HuH-7 (cell line): ENCODE results near the gene SMIM22.

Experiments used
- DNase-seq: peaks from one replicate; pipeline ENCODE4 v3.0.0; 2011; ENCODE audit warnings: low spot score

The SMIM22 gene

DNA sequence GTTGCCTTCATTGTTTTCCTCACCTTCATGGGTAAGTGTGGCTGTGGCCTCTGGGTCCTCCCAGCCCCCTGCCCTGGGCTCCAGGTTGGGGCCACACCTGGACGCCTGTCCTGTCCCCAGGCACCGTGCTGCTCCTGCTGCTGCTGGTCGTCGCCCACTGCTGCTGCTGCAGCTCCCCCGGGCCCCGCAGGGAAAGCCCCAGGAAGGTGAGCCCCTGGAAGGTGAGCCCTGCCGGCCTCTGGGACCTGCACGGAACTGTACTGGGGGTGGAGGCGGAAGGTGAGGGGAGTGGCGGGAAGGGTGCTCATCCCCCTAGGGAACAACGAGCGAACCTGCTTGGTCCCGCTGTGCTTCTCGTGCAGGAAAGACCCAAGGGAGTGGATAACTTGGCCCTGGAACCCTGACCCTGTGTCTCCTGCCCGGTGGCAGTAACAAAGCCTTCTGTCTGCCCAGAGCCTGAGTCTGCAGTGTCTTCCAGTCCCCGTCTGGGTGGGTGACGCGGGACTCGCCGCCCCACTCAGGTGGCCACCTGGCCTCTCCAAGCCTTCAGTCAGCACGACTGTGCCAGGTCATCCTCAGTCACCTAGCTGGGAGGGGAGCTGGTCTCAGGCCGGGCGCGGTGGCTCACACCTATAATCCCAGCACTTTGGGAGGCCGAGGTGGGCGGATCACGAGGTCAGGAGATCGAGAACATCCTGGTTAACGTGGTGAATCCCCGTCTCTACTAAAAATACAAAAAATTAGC lies 831 bp downstream of the SMIM22 start:
- no peak for DNase-seq

DNA sequence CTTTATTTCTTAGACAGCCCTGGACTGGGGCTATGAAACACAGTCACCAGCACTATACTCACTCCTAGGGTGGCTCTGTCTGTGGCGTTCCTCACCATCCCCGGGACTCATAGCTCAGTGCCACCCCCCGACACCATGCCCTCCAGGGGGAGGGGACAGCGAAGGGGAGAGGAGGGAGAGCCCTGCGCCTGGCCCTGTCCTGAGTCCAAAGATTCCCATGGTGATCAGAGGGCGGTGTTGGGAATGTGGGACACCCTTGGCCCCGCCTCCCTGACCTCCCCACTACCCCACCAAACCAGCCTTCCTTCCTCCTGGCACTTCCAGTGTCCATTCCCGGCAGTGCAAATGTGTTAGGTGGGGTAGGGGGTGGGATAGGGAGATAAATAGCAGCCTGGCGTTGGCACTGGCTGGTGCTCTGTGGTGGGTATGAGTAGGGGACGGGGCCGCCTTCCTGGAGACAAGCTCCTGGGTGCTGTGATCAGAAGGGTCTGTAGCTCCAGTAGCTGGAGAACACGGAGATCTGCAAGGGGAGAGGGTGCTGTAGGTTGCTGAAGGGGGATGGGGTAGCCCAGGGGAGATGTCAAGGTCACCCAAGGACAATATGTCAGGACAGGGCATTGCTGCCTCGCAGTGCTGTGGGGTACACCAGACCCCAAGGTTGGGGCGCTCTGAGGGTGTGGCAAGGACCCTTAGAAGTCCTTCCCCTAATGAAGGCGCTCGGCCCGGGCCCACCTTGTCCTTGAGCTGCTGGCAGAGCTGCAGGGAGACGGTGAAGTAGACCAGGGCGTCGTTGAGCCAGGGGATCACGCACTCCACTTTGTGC lies 2.0 kb downstream of the SMIM22 start:
- no peak for DNase-seq

DNA sequence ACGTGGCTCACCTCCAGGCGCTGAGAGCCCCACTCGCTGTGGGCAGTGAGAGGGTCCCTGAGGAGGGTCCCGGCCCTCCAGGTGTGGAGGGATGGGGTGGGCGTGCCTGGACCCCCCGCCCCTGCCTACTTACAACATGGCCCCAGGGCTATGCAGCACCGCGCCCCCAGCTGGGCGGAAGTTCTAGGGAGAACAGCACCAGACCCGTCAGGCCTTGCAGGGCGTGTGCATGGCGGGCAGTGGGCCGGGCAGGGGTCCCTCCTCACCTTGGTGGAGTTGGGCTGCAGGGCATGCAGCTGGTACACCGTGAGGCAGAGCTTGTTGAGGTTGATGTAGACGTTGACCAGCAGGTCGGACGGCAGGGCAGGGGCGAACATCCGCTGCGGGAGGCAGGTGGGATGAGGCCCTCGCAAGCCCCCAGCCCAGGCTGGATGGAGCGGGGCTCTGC lies 2.7 kb downstream of the SMIM22 start:
- no peak for DNase-seq

DNA sequence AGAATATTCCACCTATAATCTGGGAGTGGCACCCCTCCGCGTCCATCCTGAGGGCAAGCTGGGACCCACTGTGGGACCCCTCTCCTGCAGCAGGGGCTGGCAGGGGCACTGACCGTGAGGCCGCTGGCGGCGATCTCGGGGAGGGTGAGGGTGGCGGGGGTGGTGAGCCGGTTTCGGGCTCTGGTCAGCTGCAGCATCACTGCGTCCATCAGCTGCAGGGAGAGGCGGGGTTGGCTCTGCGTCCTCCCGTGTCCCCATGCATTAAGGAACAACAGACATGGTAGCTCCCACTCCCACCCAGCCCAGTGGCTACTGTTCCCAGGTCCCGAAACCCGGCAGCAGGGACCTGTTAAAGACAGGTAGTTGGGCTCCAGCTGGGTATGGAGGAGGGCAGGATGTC lies 3.3 kb downstream of the SMIM22 start:
- no peak for DNase-seq

DNA sequence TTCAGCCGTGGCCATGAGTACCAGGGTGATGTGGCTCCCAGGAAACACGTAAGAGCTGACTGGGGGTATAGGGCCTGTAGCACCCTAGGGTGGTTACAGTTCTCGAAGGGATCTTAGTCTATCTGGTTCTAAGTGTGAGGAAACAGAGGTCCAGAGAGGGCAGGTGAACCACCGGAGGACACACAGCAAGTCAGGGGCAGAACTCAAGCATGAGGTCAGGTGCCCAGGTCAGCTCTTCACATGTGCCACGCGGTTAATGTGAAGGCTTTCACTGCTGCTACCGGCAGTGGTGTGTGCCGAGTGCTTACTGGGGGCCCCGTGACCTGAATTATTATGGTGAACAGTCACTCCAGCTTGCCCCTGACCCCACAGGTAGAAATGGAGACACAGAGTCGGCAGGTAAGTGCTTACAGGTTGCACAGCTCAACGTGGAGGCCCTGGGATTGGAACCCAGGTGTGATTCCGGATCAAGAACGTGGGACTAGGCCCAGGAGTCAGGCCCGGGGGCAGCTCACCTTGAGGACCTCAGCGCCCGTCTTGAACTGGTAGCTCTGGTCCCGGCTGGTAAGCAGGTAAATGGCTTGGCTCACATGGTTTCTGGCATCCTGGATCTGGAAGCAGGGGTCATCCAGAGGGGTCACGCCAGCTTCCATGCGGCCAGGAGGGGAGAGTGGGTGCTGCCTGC lies 4.1 kb downstream of the SMIM22 start:
- DNase-seq: no peak

DNA sequence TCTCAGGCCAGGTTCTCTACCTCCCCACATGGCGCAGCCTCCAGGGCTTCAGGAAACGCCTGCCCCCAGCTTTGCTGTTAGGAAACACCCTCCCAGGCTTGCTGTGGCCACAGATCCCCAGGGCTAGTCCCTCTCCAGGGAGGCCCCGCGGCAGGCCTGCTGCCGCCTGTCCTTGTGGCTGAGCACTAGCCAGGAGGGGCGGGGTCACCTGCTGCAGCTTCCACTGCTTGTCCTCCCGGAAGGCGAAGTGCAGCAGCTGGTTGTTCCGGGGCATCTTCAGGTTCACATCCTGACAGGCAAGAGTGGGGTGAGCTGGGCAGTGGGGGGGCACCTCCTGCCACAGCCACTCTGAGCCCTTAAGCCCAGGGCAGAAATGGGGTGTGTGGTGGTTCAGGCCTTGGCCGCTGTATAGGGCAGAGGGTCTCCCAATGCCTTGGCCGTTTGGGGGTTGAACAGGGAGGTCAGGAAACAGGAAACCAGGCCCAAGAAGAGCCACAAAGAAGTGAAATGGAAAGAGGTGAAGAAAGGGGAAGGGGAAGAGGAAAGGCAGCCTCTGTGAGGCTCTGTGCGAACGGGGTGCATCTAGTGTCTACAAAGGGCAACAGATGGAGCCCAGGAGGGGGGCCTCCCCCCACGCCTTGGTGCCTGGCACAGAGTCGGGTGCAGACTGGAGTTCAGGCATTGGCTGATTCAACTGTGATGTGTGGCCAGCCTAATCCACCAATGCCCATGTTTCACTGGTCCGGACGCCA lies 5.3 kb downstream of the SMIM22 start:
- no peak for DNase-seq

DNA sequence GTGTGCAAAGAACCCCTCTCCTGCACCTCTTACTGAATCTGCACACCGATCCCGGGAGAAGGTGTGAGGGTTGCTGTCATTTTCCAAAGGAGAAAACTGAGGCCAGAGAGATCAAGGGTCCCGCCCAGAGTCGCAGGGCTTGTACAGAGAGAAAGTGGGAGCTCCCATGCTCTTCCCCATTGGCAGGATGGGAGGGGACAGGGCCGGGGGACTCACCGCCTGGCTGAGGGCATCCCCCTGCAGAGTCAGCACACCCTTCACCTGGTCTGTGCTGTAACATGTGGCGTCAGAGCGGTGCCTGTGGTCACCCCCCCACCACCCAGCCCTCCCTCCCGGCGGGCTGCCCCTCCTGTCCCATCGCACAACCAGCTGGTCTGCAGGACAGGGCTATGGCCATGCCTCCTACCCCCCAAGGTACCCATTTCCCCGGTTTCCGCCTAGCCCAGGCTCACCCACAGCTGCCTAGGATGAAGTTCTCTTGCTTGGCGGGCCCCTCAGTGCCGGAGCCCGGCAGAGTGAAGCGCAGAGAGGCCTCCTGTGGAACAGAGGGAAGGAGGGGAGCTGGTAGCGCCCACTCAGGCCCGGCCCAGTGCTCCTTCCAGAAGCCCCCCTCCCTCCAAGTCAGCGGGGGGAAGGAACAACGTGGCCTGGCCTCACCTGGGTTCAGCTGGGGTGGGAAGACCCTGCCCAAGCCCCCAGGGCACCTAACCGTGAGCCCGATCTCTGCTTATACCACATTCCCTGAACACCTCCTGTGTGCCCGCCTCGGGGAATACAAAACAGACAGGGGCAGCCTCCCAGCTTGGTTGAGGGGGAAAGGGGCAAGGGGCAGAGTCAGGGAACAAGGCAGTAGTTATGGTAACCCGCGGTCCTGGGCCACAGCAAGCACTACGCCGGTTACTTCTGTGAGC lies 6.1 kb downstream of the SMIM22 start:
- no peak for DNase-seq

DNA sequence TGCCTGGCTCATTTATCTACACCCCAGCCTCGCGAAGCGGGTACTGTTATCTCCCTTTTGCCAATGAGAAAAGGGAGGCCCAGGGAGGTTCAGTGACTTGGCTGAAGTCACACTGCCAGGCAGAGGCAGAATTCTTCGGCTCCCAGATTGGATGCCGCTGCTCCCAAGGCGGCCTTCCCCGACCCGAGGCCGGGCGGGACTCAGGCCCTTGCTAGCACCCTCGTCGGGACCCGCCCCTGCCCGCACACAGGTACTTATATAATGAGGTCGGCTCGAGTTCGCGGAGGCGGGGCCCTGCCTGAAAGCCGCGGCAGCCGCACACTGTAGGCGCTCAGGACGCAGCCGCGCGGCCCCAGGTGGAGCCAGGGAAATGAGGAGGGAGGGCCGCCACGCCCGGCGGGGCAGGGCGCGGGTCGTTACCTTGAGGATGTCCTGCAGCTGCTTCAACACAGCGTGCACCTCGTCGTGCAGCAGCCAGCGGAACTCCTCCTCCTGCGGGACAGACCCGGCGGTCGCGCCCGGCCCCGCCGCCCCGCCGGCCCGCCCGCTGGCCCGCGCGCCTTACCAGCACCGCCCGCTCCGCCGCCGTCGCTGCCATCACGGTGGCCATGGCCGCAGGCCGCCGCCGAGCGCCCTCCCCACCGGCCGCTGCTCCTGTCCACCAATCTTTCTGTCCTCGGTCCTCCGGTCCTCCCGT lies 6.9 kb downstream of the SMIM22 start, which contains the start of gene ROGDI:
TSS of gene ROGDI (minus strand) at position 672 of the 697 bp plus-strand sequence. CDS start at position 610, 62 bp downstream.
- DNase-seq: peak; percentile 85

DNA sequence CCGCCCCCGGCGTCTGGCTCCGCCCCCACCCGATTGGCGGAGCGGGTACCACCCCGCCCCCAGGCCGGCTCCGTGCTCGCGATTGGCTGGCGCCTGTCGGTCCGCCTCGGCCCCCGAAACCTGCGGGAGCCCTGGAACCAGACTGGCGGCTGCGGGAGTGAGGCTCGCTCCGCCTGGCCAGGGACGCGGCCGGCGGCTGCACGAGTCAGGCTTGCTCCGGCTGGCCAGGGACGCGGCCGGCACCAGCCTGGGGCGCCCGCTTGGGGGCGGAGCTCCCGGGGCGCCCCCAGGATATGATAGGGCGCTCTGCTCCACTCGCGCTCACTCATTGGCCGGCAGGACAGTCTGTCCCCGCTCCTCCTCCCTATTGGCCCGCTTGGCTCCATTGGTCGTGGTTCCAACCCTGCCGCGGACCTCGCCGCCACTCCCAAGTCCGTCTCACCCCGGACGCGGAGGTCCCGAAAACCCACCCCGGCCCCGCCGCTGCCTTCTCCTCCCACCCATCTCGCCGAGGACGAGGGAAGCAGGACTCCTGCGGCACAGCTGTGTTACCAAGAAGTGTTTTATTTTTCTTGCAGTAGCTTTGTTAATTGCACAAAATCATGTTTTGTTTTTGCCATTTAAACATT lies 7.6 kb downstream of the SMIM22 start:
- peak; percentile 94 for DNase-seq

DNA sequence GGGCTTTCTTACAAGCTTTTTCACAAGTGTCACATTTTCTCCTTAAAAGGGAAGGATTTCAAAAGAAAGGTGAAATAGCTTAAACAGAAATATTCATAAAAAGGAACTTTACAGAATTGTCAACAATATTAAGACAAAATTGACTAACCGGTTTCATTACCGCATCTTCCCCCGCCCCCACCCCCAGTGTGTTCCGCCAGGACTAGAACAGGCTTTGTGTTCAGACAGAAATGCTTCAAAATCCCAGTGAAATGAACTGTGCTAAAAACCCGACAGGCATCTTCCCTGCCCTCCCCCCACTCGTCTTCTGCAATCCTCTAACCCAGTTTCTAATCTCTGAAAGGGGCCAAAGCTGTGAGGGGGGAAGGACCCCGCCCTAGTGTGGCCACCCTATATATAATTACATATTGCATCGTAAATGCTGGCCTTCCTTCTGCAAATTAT lies 8.3 kb downstream of the SMIM22 start:
- no peak for DNase-seq

DNA sequence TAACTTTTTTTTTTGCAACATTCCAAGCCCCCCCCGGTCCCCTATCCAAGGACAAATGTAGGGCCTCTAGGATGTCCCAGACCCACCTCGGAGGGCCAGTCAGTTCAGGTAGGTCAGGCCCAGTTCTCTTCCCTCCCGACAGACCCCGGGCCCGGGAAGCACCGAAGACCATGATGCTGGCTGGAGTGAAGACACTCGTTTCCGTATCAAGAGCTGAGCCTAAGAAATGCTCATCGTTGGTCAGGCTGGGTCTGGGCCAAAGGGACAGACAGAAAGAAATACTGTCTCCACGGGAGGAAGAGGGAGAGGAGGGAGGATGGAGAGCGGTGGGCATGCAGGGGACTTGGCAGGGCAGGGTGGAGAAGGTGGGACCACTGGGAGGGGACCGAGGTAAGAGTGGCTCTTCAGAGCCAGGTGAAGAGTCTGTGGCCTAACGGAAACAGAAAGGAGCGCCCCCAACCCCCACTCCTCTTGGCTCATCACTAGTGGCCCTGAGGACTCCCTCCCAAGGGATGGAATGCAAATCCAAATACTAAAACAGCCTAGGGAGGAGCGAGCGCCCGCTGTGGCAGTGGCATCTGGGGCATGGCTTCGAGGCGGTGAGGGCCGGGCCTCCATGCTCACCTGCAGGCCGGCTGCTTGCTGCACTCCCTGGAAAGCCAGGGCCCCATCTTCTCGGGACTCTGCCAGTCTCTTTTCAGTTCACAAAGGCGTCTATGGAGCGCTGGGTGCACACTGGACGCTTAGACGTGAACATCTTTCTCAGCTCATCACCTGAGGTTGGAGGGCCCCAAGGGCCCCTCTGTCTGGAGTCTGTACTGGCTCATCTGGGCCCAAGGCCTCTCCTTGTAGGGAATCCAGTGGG lies 9.0 kb downstream of the SMIM22 start:
- DNase-seq: no peak

DNA sequence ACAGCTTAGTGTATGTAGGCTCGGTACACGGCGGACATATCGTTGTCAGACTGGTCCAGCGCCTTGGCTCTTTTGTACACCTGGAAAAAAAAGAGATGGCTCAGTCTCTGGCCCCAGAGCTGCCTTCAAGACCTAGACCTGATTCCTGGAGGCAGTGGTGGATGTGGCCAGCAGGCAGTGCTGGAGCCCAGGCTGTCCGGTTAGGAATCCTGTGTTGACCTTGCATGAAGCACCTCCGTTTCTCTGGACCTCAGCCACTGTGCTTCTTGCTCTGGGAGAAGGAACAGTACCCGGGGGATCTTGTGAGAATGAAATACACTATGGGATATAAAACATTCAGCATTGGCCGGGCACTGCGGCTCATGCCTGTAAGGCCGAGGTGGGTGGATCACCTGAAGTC lies 10.1 kb downstream of the SMIM22 start:
- DNase-seq: no peak

DNA sequence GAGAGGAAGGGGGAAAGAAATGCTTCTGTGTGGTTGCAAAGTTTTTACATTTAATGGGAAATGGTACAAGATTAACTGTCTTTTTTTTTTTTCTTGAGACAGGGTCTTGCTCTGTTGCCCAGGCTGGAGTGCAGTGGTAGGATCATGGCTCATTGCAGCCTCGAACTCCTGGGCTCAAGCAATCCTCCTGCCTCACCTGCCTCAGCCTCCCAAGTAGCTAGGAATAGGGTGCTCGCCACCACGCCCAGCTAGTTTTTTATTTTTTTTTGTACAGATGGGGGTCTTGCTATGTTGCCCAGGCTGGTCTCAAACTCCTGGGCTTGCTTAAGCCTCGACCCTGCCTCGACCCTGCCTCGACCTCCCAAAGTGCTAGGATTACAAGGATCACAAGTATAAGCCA lies 11.1 kb downstream of the SMIM22 start:
- no peak for DNase-seq

DNA sequence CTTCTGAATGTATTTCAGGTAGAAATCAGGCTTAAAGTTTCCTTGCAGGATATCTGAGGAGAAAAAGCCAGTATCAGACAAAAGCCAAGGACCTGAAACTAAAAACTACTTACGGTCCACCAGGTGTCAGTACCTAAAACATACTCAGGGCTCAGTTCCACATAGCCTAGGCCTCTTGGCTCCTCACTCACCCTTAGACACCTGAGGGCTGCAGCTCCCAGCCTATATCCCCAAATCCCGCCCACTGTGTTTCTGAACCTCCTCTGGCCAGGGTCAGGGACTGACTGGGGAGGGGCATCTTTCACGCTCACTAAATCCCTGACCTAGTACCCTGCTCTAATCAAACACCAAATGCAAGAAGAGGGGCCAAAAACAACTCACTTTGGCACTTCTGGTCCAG lies 16.1 kb downstream of the SMIM22 start:
- DNase-seq: no peak

DNA sequence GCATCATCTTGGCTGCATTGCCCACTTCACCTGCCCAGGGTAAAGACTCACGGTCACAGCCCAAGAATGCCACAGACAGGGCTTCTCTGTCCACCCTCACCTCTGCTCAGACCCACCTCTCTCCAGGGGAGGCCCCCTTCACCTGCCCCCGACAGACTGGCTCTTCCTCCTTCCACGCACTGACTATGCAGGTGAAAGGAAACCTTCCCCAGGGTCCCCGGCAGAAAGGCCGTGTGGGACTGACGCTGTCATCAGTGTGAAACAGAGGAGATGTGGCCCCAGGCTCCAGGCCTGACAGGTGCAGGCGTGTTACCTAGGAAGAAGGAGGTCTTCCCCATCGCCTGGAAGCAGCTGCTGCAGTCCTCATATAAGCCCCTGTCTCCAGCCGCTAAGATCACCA lies 16.6 kb downstream of the SMIM22 start:
- DNase-seq: no peak

DNA sequence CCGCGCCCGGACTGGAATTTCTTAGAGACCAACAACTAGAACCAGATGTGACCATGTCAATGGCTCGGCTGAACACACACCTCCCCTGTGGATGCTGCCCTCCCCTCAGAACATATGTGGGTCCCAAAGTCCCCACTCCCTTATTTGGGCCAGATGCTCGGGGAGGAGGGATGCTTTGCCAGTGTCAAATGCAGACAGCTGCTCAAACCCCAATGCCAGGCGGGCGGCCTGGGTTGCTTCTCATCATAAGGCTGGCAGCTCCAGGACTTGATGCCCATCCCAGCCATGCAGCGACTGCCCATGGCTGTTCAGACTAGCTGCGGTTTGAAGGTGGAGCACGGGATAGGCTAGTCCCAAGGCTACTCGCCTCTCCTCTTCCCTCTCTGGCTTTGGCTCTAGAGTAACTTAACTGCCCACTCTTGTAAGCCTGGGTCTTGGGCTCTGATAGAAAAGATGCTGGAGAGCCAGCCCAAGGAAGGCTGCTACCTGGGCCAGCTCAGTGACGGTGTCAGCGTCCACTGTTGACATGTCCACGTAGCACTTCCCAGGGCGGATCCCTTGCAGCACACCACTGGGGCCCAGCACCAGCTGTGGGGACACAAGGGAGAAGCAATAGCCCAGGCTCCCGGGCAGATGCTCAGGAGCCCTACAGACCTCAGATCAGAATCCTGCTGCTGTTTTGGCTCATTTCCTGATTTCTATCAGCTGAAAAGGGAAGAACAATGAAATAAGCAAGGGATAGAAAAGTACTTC lies 18.3 kb downstream of the SMIM22 start:
- no peak for DNase-seq

DNA sequence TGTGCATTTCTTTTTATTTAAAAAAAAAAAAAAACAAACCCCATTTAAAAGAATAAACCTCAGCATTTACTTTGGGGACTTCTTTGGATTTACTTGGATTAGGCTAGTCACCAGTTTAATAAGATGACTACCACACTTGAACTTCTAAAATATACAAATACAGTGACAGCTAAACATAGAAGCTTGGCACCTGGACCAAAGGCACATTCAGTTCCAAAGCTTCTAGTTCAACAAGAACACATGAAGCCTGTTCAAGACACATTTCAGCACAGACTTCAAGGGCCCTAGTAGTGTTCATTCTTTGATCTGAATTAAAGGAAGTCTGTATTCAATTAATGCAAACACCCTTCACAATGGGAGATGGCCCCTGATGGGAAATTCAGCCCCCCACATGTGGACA lies 18.9 kb downstream of the SMIM22 start:
- DNase-seq: no peak

DNA sequence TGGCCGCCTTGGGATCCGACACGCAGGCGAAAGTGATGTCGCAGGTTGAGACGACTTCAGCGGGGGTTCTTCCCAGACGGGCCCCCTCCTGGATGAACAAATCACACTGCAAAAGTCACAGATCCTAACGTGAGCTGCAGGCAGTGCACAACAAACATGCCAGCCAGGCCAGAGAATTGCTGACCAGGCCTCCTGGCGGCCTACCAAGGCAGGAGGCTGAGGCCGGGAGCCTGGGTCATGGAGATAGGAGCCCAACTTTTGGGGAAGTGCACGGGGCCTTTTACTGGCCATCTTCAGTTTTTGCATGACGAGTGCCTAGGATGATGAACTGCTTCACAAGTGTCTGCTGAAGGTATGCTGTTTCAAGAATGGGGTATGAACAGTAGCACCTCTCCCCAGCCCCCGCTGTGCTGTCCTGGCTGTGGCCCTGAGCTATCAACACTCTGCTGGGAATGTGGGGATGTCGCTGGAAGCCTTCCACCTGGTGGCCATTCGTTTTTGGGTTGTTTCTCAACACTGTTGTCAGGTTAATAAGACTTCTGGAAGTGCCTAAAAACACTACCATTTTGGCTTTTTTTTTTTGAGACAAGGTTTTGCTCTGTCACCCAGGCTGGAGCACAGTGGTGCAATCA lies 19.5 kb downstream of the SMIM22 start:
- DNase-seq: no peak
